ENCODE results near the gene SEPTIN3. TPM values are rescaled to one million over a fixed set of nuclear protein-coding genes. Genes with fewer than 3 reads are reported as not detected.
A peak's percentile ranks its signal among the peaks of the same experiment; 100 is the strongest.

The SEPTIN3 gene
- polyA plus RNA-seq, 1 of the 3 experiments (the other 2 are of a cell fraction), result 0.35 TPM

DNA sequence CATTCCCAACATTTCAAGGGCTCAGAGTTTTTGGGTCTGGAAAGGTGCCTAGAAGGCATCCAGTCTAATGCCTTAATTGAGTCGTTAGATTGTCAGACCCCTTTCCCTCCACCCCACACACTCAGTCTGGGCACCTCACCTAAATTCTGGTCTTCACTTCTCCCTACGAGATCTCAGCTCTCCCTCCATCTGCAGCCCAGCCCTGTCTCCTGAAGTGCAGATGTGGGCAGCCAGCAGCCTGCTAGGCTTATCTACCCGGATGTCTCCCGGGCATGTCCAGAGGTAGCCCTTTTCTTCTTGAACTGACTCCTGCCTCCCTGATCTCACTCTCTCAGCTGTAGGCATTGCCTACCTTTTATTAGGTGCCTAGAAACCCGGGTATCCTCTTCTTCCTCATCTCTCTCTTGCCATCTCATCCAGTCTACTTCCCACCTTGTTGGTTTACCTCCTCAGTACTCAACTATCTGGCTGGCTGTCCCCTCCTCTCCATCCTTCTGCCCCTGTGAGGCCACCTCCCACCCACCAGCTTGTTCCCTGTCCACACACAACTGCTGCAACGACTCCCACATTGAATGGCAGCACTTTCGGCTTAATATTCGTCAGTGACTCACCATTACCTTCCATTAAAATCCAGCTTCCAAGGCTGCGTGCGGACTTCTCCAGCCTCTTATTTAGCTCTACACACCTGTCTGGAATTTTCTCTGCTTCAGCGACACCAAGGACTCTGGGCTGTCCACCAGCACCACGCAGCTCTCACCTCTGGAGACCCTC, 6.2 kb downstream of the SEPTIN3 start:
- H3K36me3 ChIP-seq (replicated peaks in 1 of 2; ENCODE audit: control insufficient read depth in 1 of 2, insufficient read depth in 2 of 2, low read length in 1 of 2), result no peaks in the 10 kb centered on the region
- ChIA-PET CTCF (interaction anchor here (0.6 kb wide), 1 partner anchor 76 kb away, joined by 3 read pairs; no protein-coding TSS in a partner anchor), POLR2A (no interaction called here)
- H2AFZ ChIP-seq (ENCODE audit: low read depth), result no peak overlapping the region
- no peaks in the 10 kb centered on the region for H3F3A ChIP-seq (replicated peaks; ENCODE audit: insufficient read depth)
- no peak overlapping the region for H3K9ac ChIP-seq
- no peaks in the 10 kb centered on the region for H3K9me3 ChIP-seq
- no peak overlapping the region for H3K27ac ChIP-seq (ENCODE audit: low read depth in 2 of 2, low read length in 1 of 2)
- no peaks in the 10 kb centered on the region for H4K20me1 ChIP-seq (ENCODE audit: insufficient read depth)
- 64% methylated on average over 12 of the region's 12 CpGs for WGBS (ENCODE audit: low lambda C conversion rate)
- peaks cover 0 to 11% of the 10 kb centered on the region in 2 experiments; a peak in 1 of 4 replicates for H3K4me1 ChIP-seq (ENCODE audit: control insufficient read depth in 1 of 2, insufficient read depth in 2 of 2, low read depth in 1 of 2, low read length in 1 of 2)
- H3K79me2 ChIP-seq (ENCODE audit: insufficient read depth), result no peaks in the 10 kb centered on the region
- no peaks in the 10 kb centered on the region for H3K27me3 ChIP-seq (ENCODE audit: insufficient read depth)
- DNase-seq, result peak; percentile 47
- H3K9me2 ChIP-seq, result no peaks in the 10 kb centered on the region
- no peak overlapping the region for H3K4me2 ChIP-seq
- no peak for TF ChIP-seq CTCF (IDR thresholded peaks at IDR 0.05)
- TF ChIP-seq FOSL2 (IDR thresholded peaks at IDR 0.05; ENCODE audit: borderline replicate concordance, low read depth), result no peak
- TF ChIP-seq MAX (IDR thresholded peaks at IDR 0.05; ENCODE audit: low read depth), result no peak
- no peak for TF ChIP-seq FOXJ3 (CRISPR knock-in tag; IDR thresholded peaks at IDR 0.05)
- TF ChIP-seq MXI1 (IDR thresholded peaks at IDR 0.05; ENCODE audit: low read depth, low read length), result no peak
- TF ChIP-seq NRF1 (IDR thresholded peaks at IDR 0.05; ENCODE audit: low read depth, low read length), result no peak
- TF ChIP-seq POLR2AphosphoS5 (IDR thresholded peaks at IDR 0.05; ENCODE audit: low read depth, low read length), result no peak
- no peak for TF ChIP-seq RFX5 (IDR thresholded peaks at IDR 0.05; ENCODE audit: low read length)
- TF ChIP-seq SIN3A (IDR thresholded peaks at IDR 0.05; ENCODE audit: borderline replicate concordance, low read depth, low read length), result no peak
- no peak for TF ChIP-seq TCF12 (IDR thresholded peaks at IDR 0.05)
- H3K4me3 ChIP-seq (ENCODE audit: low read depth in 2 of 2, low read length in 1 of 2), result no peak overlapping the region

DNA sequence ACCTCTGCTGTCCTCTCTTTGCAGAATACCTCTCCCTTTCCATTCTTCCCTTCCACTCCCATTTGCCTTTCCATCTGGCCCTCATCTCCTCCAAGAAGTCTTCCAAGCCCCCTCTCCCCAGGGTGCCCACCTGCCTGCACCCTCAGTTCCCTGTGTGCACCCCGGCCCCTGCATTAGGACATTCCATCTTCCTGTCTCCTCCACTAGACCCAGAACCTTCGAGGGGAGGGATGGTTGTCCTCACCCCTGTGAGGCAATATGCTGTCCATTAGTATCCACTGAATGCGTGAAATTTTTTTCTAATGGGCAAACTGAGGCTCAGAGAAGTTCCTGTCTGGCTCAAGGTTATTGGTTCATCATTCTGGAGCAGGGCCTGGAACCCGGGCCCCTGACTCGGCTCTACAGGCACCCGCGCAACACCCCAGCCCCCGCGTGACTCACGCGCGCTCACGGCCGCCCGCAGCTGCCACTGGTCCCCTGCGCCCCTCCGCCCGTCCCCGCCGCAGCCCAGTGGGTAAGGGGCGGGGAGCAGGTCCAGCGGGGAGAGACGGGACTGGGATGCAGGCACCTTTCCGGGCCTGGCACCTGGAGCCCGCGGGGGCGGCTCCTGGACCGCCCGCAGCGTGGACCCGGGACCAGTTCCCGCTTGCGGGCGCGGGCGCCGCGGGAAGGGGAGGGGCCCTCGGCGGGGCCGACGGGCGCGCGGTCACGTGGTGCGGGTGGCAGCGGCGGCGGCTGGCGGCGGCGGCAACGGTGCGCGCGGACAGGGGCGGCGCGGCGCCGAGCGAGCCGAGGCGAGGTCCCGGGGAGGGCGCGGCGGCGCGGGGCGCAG, 7.0 kb downstream of the SEPTIN3 start:
- Histone ChIP-seq H3K36me3 (replicated peaks in 1 of 2; ENCODE audit: control insufficient read depth in 1 of 2, insufficient read depth in 2 of 2, low read length in 1 of 2) (no peaks in the 10 kb centered on the region), H4K20me1 (ENCODE audit: insufficient read depth) (no peaks in the 10 kb centered on the region), H3K9me3 (no peaks in the 10 kb centered on the region), H3K27me3 (ENCODE audit: insufficient read depth) (no peaks in the 10 kb centered on the region), H3K9me2 (no peaks in the 10 kb centered on the region), H3K27ac (ENCODE audit: low read depth in 2 of 2, low read length in 1 of 2) (no peak overlapping the region; a peak in 1 of 4 replicates), H3F3A (replicated peaks; ENCODE audit: insufficient read depth) (no peaks in the 10 kb centered on the region), H3K79me2 (ENCODE audit: insufficient read depth) (no peaks in the 10 kb centered on the region), H2AFZ (ENCODE audit: low read depth) (no peak overlapping the region), H3K9ac (no peak overlapping the region), H3K4me2 (peak overlapping the region; percentile 69; the same call in 1 of the 2 replicates), H3K4me3 (ENCODE audit: low read depth in 2 of 2, low read length in 1 of 2) (peak overlapping the region; percentile 3 to 45; a peak in 3 of 4 replicates), H3K4me1 (ENCODE audit: control insufficient read depth in 1 of 2, insufficient read depth in 2 of 2, low read depth in 1 of 2, low read length in 1 of 2) (peaks cover 0 to 11% of the 10 kb centered on the region in 2 experiments; a peak in 1 of 4 replicates)
- TF ChIP-seq TCF12 (IDR thresholded peaks at IDR 0.05), result no peak
- TF ChIP-seq, protein P1, sequence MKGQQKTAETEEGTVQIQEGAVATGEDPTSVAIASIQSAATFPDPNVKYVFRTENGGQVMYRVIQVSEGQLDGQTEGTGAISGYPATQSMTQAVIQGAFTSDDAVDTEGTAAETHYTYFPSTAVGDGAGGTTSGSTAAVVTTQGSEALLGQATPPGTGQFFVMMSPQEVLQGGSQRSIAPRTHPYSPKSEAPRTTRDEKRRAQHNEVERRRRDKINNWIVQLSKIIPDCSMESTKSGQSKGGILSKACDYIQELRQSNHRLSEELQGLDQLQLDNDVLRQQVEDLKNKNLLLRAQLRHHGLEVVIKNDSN (IDR thresholded peaks at IDR 0.05; ENCODE audit: borderline replicate concordance, low read depth), result peak; percentile 48; the same call in 1 of the 2 replicates
- CTCF ChIA-PET, result interaction anchor here (0.6 kb wide), 1 partner anchor 76 kb away, joined by 3 read pairs; no protein-coding TSS in a partner anchor
- peak; percentile 84 for DNase-seq
- POLR2A ChIA-PET, result no interaction called here
- WGBS (ENCODE audit: low lambda C conversion rate), result 33% methylated on average over 3 of the region's 72 CpGs

All from SK-N-SH (cell line).